Type B pancreatic cell (in vitro differentiated cells): Measurements from ENCODE around the gene RIC1. TPM values are rescaled to one million over a fixed set of nuclear protein-coding genes. Genes with fewer than 3 reads are reported as not detected.
"Not testable (repeated sequence)": the region's sequence is repeated elsewhere in the genome, so short reads cannot be mapped to it uniquely, and the experiment has no call there.

Source experiments
- DNase-seq: peaks from one replicate; pipeline ENCODE4 v3.0.0; 2021; ENCODE audit warnings: mixed read lengths; ENCODE audit not compliant: unreplicated experiment; ENCODE audit errors: extremely low spot score
- H3K27ac Mint-ChIP-seq: 2 replicates; pipeline ENCODE4 v1.8.0; 2021; ENCODE audit warnings: mild to moderate bottlenecking, mixed read lengths
- H3K27me3 Mint-ChIP-seq: 2 replicates; pipeline ENCODE4 v1.8.0; 2021; ENCODE audit warnings: mixed read lengths
- H3K36me3 Mint-ChIP-seq: 2 replicates; pipeline ENCODE4 v1.8.0; 2021; ENCODE audit warnings: mixed read lengths
- H3K4me1 Mint-ChIP-seq: one replicate; pipeline ENCODE4 v1.8.0; 2021; ENCODE audit warnings: mixed read lengths; ENCODE audit not compliant: unreplicated experiment
- H3K4me3 Mint-ChIP-seq: 2 replicates; pipeline ENCODE4 v1.8.0; 2021; ENCODE audit warnings: mild to moderate bottlenecking, mixed read lengths
- H3K9me3 Mint-ChIP-seq: 2 replicates; pipeline ENCODE4 v1.8.0; 2021; ENCODE audit warnings: mixed read lengths
- CTCF ChIP-seq: fragments of 200-600 bp; sonication (generic); conservative IDR thresholded peaks from 2 replicates; pipeline ENCODE4 v1.5.0; 2021; ENCODE audit warnings: antibody characterized with exemption, mild to moderate bottlenecking
- total RNA-seq: library from RNA; stranded (reverse); gene quantifications from 2 replicates; pipeline ENCODE4 v1.2.1, GENCODE V29; 2021; ENCODE audit warnings: low replicate concordance

Gene RIC1
- total RNA-seq, 1 donor from 2014 or later: 26.6 TPM

- Mint-ChIP-seq H3K27ac (no peak overlapping the region), H3K9me3 (no peaks in the 10 kb centered on the region), H3K36me3 (peaks cover 3% of the 10 kb centered on the region), H3K4me1 (peaks cover 12% of the 10 kb centered on the region), H3K4me3 (no peak overlapping the region), H3K27me3 (no peaks in the 10 kb centered on the region)
- TF ChIP-seq CTCF: no peak
- no peak for DNase-seq
These were observed 4.3 kb upstream of the RIC1 start for GRCh38 chr9:5624655-5625054.

GRCh38 chr9:5626727-5627634, 1.9 kb upstream of the RIC1 start:
- Mint-ChIP-seq H3K27me3 (no peaks in the 10 kb centered on the region), H3K27ac (peak overlapping the region; percentile 96)

GRCh38 chr9:5627686-5628085, 1.2 kb upstream of the RIC1 start:
- not testable (repeated sequence) for H3K27me3 Mint-ChIP-seq

More at GRCh38 chr9:5626727-5627634, 1.9 kb upstream of the RIC1 start:
- peaks cover 10% of the 10 kb centered on the region for H3K36me3 Mint-ChIP-seq
- no peak for TF ChIP-seq CTCF
- H3K4me1 Mint-ChIP-seq: peaks cover 17% of the 10 kb centered on the region
- no peak for DNase-seq
- H3K4me3 Mint-ChIP-seq: peak overlapping the region; percentile 95
- H3K9me3 Mint-ChIP-seq: no peaks in the 10 kb centered on the region

GRCh38 chr9:5628183-5628529, 751 bp upstream of the RIC1 start:
- DNase-seq: no peak
- no peaks in the 10 kb centered on the region for H3K27me3 Mint-ChIP-seq

More at GRCh38 chr9:5627686-5628085, 1.2 kb upstream of the RIC1 start:
- peak overlapping the region; percentile 95 for H3K4me3 Mint-ChIP-seq
- H3K27ac Mint-ChIP-seq: peak overlapping the region; percentile 96
- not testable (repeated sequence) for H3K9me3 Mint-ChIP-seq, DNase-seq
- H3K4me1 Mint-ChIP-seq: peaks cover 18% of the 10 kb centered on the region
- peaks cover 10% of the 10 kb centered on the region for H3K36me3 Mint-ChIP-seq

GRCh38 chr9:5629312-5630080, 589 bp downstream of the RIC1 start:
- peaks cover 14% of the 10 kb centered on the region for H3K36me3 Mint-ChIP-seq
- no peaks in the 10 kb centered on the region for H3K9me3 Mint-ChIP-seq
- H3K4me1 Mint-ChIP-seq: peaks cover 18% of the 10 kb centered on the region
- peak overlapping the region; percentile 98 for H3K4me3 Mint-ChIP-seq
- DNase-seq: peak; percentile 77
- peak overlapping the region; percentile 96 for H3K27ac Mint-ChIP-seq
- TF ChIP-seq CTCF: no peak
- no peaks in the 10 kb centered on the region for H3K27me3 Mint-ChIP-seq

More at GRCh38 chr9:5628183-5628529, 751 bp upstream of the RIC1 start:
- Mint-ChIP-seq H3K4me3 (peak overlapping the region; percentile 95), H3K4me1 (peaks cover 18% of the 10 kb centered on the region), H3K36me3 (peaks cover 10% of the 10 kb centered on the region), H3K27ac (peak overlapping the region; percentile 96), H3K9me3 (no peaks in the 10 kb centered on the region)
- no peak for TF ChIP-seq CTCF

- Mint-ChIP-seq H3K27ac (peak overlapping the region; percentile 96), H3K36me3 (peaks cover 20% of the 10 kb centered on the region), H3K27me3 (no peaks in the 10 kb centered on the region), H3K4me3 (peak overlapping the region; percentile 98), H3K9me3 (no peaks in the 10 kb centered on the region), H3K4me1 (peaks cover 18% of the 10 kb centered on the region)
- no peak for TF ChIP-seq CTCF
- no peak for DNase-seq
These were observed 1.2 kb downstream of the RIC1 start for GRCh38 chr9:5630081-5630507.
